B cell (primary cell): Measurements from ENCODE around the gene BBOX1. TPM values are rescaled to one million over a fixed set of nuclear protein-coding genes. Genes with fewer than 3 reads are reported as not detected.

Experiments used
- ATAC-seq: fragments of 200-7000 bp; cut with Tn5 transposase; one replicate; pipeline ENCODE4 v1.10.0; 2021; ENCODE audit warnings: low read depth, mild to moderate bottlenecking, moderate number of reproducible peaks, moderate library complexity
- CTCF ChIA-PET: fragments of 350-600 bp; sonication (Branson Sonifier 250); formaldehyde crosslinking; loops from one replicate; lab custom pipeline; 2021; ENCODE audit warnings: antibody characterized with exemption, inconsistent platforms; lab: Charles Lee
- POLR2A ChIA-PET: fragments of 350-600 bp; sonication (Branson Sonifier 250); formaldehyde crosslinking; loops from one replicate; lab custom pipeline; 2021; ENCODE audit warnings: antibody characterized with exemption; lab: Charles Lee
- DNase-seq: peaks from one replicate; pipeline ENCODE4 v3.0.0; 2013
- H2AFZ ChIP-seq: 2 replicates; pipeline ENCODE4 v1.6.1; 2012; ENCODE audit warnings: mild to moderate bottlenecking, low read depth, low read length; ENCODE audit not compliant: insufficient read depth, poor library complexity, severe bottlenecking
- H3K27ac ChIP-seq, 2 donors: 1 replicate in 1 of 2; 2 replicates in 1 of 2; pipeline ENCODE4 v1.5.1; 2012 to 2013; ENCODE audit warnings: low read length in 2 of 2, mild to moderate bottlenecking in 2 of 2, moderate library complexity in 1 of 2
- H3K27me3 ChIP-seq, 4 experiments: fragments of 200-600 bp in 1 of 4; sonication (generic) in 1 of 4; replicated peaks in 1 of 4; 1 replicate in 2 of 4; 2 replicates in 2 of 4; pipeline versions ENCODE4 v1.6.1 to v1.7.0; 2013 to 2016; ENCODE audit warnings: low read length in 3 of 4, mild to moderate bottlenecking in 2 of 4, mixed read lengths in 1 of 4, moderate library complexity in 1 of 4; ENCODE audit not compliant: insufficient read depth in 4 of 4, control insufficient read depth in 3 of 4; ENCODE audit errors: control extremely low read depth in 1 of 4
- H3K36me3 ChIP-seq, 2 experiments: replicated peaks in 1 of 2; 1 replicate in 1 of 2; 2 replicates in 1 of 2; pipeline versions ENCODE4 v1.6.1 to v1.7.1; 2013; ENCODE audit warnings: low read length in 1 of 2; ENCODE audit not compliant: insufficient read depth in 2 of 2, control insufficient read depth in 1 of 2; ENCODE audit errors: control extremely low read depth in 1 of 2, extremely low read depth in 1 of 2
- H3K4me1 ChIP-seq, 2 donors: fragments of 200-600 bp in 1 of 2; sonication (generic) in 1 of 2; 1 replicate in 1 of 2; 2 replicates in 1 of 2; pipeline versions ENCODE4 v1.5.1 to v1.6.1; 2013 to 2017; ENCODE audit warnings: low read length in 2 of 2; ENCODE audit not compliant: control insufficient read depth in 2 of 2, insufficient read depth in 2 of 2
- H3K4me2 ChIP-seq: replicated peaks from 2 replicates; pipeline ENCODE3; 2012; ENCODE audit warnings: mild to moderate bottlenecking, low read depth, low read length; ENCODE audit not compliant: poor library complexity, severe bottlenecking
- H3K4me3 ChIP-seq, 5 experiments: fragments of 200-600 bp in 1 of 5; sonication (generic) in 1 of 5; 1 replicate in 3 of 5; 2 replicates in 2 of 5; pipeline versions ENCODE4 v1.5.1 to v1.7.0; 2011 to 2016; ENCODE audit warnings: low read length in 4 of 5, mild to moderate bottlenecking in 4 of 5, low read depth in 2 of 5, control low read depth in 1 of 5, moderate library complexity in 1 of 5; ENCODE audit not compliant: insufficient read depth in 1 of 5; ENCODE audit errors: control extremely low read depth in 1 of 5, extremely low read depth in 1 of 5
- H3K79me2 ChIP-seq: fragments of 200-600 bp; sonication (generic); one replicate; pipeline ENCODE4 v1.6.0; 2016; ENCODE audit warnings: low read length; ENCODE audit not compliant: control insufficient read depth, insufficient read depth
- H3K9ac ChIP-seq: fragments of 200-600 bp; sonication (generic); 2 replicates; pipeline ENCODE4 v1.6.1; 2017; ENCODE audit warnings: mild to moderate bottlenecking, low read length, moderate library complexity
- H3K9me3 ChIP-seq, 3 donors: one replicate each; pipeline versions ENCODE4 v1.6.1 to v1.7.1; 2013; ENCODE audit warnings: low read length in 2 of 3; ENCODE audit not compliant: control insufficient read depth in 2 of 3, insufficient read depth in 1 of 3; ENCODE audit errors: control extremely low read depth in 1 of 3
- H4K20me1 ChIP-seq: 2 replicates; pipeline ENCODE4 v1.6.0; 2012; ENCODE audit warnings: mild to moderate bottlenecking, low read length; ENCODE audit not compliant: insufficient read depth, control insufficient read depth, poor library complexity, severe bottlenecking
- H3K27ac Mint-ChIP-seq: one replicate; pipeline ENCODE4 v1.8.0; 2021; ENCODE audit warnings: mixed read lengths
- H3K27me3 Mint-ChIP-seq: one replicate; pipeline ENCODE4 v1.8.0; 2021; ENCODE audit warnings: mixed read lengths
- H3K4me1 Mint-ChIP-seq: one replicate; pipeline ENCODE4 v1.8.0; 2021; ENCODE audit warnings: mixed read lengths
- H3K4me3 Mint-ChIP-seq: one replicate; pipeline ENCODE4 v1.8.0; 2021; ENCODE audit warnings: mixed read lengths
- H3K9me3 Mint-ChIP-seq: one replicate; pipeline ENCODE4 v1.8.0; 2022; ENCODE audit warnings: mixed read lengths; ENCODE audit not compliant: insufficient read depth
- CTCF ChIP-seq: fragments of 200-600 bp; IDR thresholded peaks from one replicate; pipeline ENCODE4 v1.8.0; 2022; ENCODE audit warnings: antibody characterized with exemption, mild to moderate bottlenecking
- EZH2 ChIP-seq: IDR thresholded peaks from 2 replicates; pipeline ENCODE4 v1.6.1; 2012; ENCODE audit warnings: borderline replicate concordance, low read depth, mild to moderate bottlenecking, moderate library complexity, low read length; ENCODE audit not compliant: insufficient read depth, poor library complexity, severe bottlenecking
- WGBS: methylation state at CpG from one replicate; pipeline ENCODE4 v1.1.5; 2013; ENCODE audit warnings: missing lambda C conversion rate; ENCODE audit not compliant: insufficient coverage; 5-methylcytosine and 5-hydroxymethylcytosine counted together
- intact Hi-C: fragments of 100-400 bp; cut with micrococcal nuclease; formaldehyde crosslinking; loops from one replicate; pipeline ENCODE4 v1.10.0; 2022
- polyA plus RNA-seq: library from polyadenylated mRNA; depleted of rRNA; stranded (reverse); fragments of >200 nt; gene quantifications from 2 replicates; pipeline ENCODE4 v1.2.3, GENCODE V29; 2012
- total RNA-seq, 2 donors: library from RNA; stranded (reverse); fragments of 120-200 nt in 1 of 2; gene quantifications; 1 replicate in 1 of 2; 2 replicates in 1 of 2; pipeline versions ENCODE4 v1.2.3 to v1.2.4, GENCODE V29; 2013 to 2022

The BBOX1 gene
- total and polyA plus RNA-seq, 2 donors (not counting 1 experiment from before 2014, with no cell fraction given), result not detected

GRCh38 chr11:27075655-27076054, 35.0 kb downstream of the BBOX1 start:
- Histone ChIP-seq H3K4me2 (no peak overlapping the region), H2AFZ (no peak overlapping the region), H3K9me3 (no peaks in the 10 kb centered on the region), H3K4me3 (no peak overlapping the region), H3K27ac (no peak overlapping the region), H3K4me1 (no peaks in the 10 kb centered on the region), H3K27me3 (no peaks in the 10 kb centered on the region), H3K9ac (no peak overlapping the region), H3K36me3 (no peaks in the 10 kb centered on the region), H4K20me1 (no peaks in the 10 kb centered on the region), H3K79me2 (no peaks in the 10 kb centered on the region)
- DNase-seq, result no peak
- ATAC-seq, result no peak
- intact Hi-C loops, result no loop called here
- CTCF ChIA-PET, result no interaction called here
- TF ChIP-seq EZH2, result no peak
- TF ChIP-seq CTCF, result no peak
- POLR2A ChIA-PET, result no interaction called here
- no peaks in the 10 kb centered on the region for H3K9me3 Mint-ChIP-seq
- H3K4me1 Mint-ChIP-seq, result no peaks in the 10 kb centered on the region
- H3K27me3 Mint-ChIP-seq, result no peaks in the 10 kb centered on the region
- H3K4me3 Mint-ChIP-seq, result no peak overlapping the region
- WGBS, result 86% methylated on average over 1 of the region's 1 CpG
- H3K27ac Mint-ChIP-seq, result no peak overlapping the region

- H3K79me2 ChIP-seq, result no peaks in the 10 kb centered on the region
- intact Hi-C loops, result no loop called here
- no peak overlapping the region for H2AFZ ChIP-seq
- no peak overlapping the region for H3K4me2 ChIP-seq
- H3K9ac ChIP-seq, result no peak overlapping the region
- H3K9me3 ChIP-seq, result no peaks in the 10 kb centered on the region
- CTCF ChIA-PET, result no interaction called here
- H3K4me3 ChIP-seq, result no peak overlapping the region
- Mint-ChIP-seq H3K27ac (no peak overlapping the region), H3K27me3 (no peaks in the 10 kb centered on the region), H3K9me3 (no peaks in the 10 kb centered on the region), H3K4me1 (no peaks in the 10 kb centered on the region), H3K4me3 (no peak overlapping the region)
- no peaks in the 10 kb centered on the region for H3K36me3 ChIP-seq
- H4K20me1 ChIP-seq, result no peaks in the 10 kb centered on the region
- H3K27ac ChIP-seq, result no peak overlapping the region
- TF ChIP-seq EZH2 (no peak), CTCF (no peak)
- no peaks in the 10 kb centered on the region for H3K27me3 ChIP-seq
- DNase-seq, result no peak
- 89% methylated on average over 1 of the region's 2 CpGs for WGBS
- ATAC-seq, result no peak
- POLR2A ChIA-PET, result no interaction called here
- no peaks in the 10 kb centered on the region for H3K4me1 ChIP-seq
These were observed 35.5 kb downstream of the BBOX1 start for GRCh38 chr11:27076121-27076589.
